Activated CD4-positive, alpha-beta memory T cell treated with anti-CD3 and anti-CD28 coated beads, Interleukin-2, amount 10 ng/mL, durations not matched to agents 7 days and 5 days (primary cell): ENCODE data around the gene EAF1. TPM values are rescaled to one million over a fixed set of nuclear protein-coding genes. Genes with fewer than 3 reads are reported as not detected.
"Not testable (repeated sequence)": the region's sequence is repeated elsewhere in the genome, so short reads cannot be mapped to it uniquely, and the experiment has no call there.

Experiments used
- CTCF ChIA-PET: fragments of 350-600 bp; sonication (Branson Sonifier 250); formaldehyde crosslinking; loops from one replicate; lab custom pipeline; 2021; ENCODE audit warnings: antibody characterized with exemption, inconsistent platforms; lab: Charles Lee
- POLR2A ChIA-PET: fragments of 350-600 bp; sonication (Branson Sonifier 250); formaldehyde crosslinking; loops from one replicate; lab custom pipeline; 2021; ENCODE audit warnings: antibody characterized with exemption; lab: Charles Lee
- DNase-seq: peaks from one replicate; pipeline ENCODE4 v3.0.0-alpha.2; 2020
- H3K27ac Mint-ChIP-seq: one replicate; pipeline ENCODE4 v1.8.0; 2021; ENCODE audit warnings: mild to moderate bottlenecking, mixed read lengths
- H3K27me3 Mint-ChIP-seq: one replicate; pipeline ENCODE4 v1.8.0; 2021; ENCODE audit warnings: mixed read lengths
- H3K36me3 Mint-ChIP-seq: one replicate; pipeline ENCODE4 v1.8.0; 2021; ENCODE audit warnings: low read depth, mixed read lengths
- H3K4me1 Mint-ChIP-seq: one replicate; pipeline ENCODE4 v1.8.0; 2021; ENCODE audit warnings: mixed read lengths
- H3K4me3 Mint-ChIP-seq: one replicate; pipeline ENCODE4 v1.8.0; 2021; ENCODE audit warnings: mild to moderate bottlenecking, mixed read lengths
- H3K9me3 Mint-ChIP-seq: one replicate; pipeline ENCODE4 v1.8.0; 2021; ENCODE audit warnings: mixed read lengths
- total RNA-seq, 2 experiments: library from RNA; stranded (reverse); gene quantifications; one replicate each; pipeline ENCODE4 v1.2.3, GENCODE V29; 2021

EAF1 gene
- total RNA-seq, 2 experiments from 2014 or later: 31.0 to 33.0 TPM

DNA sequence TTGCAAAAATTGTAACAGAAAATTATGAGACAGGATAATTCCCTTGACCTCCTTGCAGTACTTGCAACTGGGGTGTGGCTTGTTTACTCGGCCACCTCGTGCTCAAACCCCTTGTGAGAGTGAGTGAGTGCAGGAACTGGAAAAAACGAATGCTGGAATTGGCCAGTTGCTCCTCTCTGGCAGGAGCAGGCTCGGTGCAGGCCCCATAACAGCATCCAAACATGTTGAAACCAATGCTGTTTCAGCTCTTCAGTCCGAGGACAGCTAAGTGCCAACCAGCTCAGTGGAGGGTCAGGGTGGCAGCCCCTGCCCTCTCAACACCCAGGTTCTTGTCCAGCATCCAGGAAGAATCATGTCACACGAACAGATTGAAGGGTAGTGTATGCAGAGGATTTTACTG is 36.9 kb upstream of the EAF1 start:
- no peak overlapping the region for H3K4me3 Mint-ChIP-seq
- ChIA-PET POLR2A (no interaction called here), CTCF (interaction anchor here (0.5 to 1.0 kb wide), 4 partner anchors 9 to 122 kb away, joined by 3 to 5 read pairs (median 3); partner anchors contain the start of gene SH3BP5)
- no peak for DNase-seq
- peaks cover 4% of the 10 kb centered on the region for H3K4me1 Mint-ChIP-seq
- H3K27me3 Mint-ChIP-seq: peaks cover 4% of the 10 kb centered on the region
- H3K36me3 Mint-ChIP-seq: no peaks in the 10 kb centered on the region
- no peak overlapping the region for H3K27ac Mint-ChIP-seq
- no peaks in the 10 kb centered on the region for H3K9me3 Mint-ChIP-seq

DNA sequence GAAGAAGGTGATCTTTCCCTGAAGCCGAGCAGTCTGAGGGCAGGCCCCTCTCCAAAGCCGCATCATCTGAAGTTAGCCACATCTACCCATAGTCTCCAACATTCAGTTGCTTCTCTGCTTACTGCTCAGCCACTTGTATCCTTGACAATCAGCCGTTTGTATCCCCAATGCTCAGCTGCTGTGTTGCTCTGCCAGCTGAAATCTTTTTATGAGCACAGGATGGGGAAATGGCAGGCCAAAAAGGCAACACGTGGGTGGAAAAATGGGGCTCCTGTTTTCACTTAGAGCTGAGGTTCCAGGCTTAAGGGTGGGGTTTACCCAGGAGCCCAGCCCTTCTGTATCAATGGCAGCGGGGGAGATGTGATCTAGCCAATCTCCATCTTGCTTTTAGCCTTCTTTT is 36.4 kb upstream of the EAF1 start:
- POLR2A ChIA-PET: no interaction called here
- CTCF ChIA-PET: interaction anchor here (0.5 to 1.0 kb wide), 4 partner anchors 9 to 123 kb away, joined by 3 to 5 read pairs (median 3); partner anchors contain the start of gene SH3BP5
- Mint-ChIP-seq H3K36me3 (no peaks in the 10 kb centered on the region), H3K4me1 (peaks cover 4% of the 10 kb centered on the region), H3K4me3 (no peak overlapping the region), H3K27me3 (peaks cover 4% of the 10 kb centered on the region), H3K9me3 (no peaks in the 10 kb centered on the region), H3K27ac (no peak overlapping the region)
- DNase-seq: no peak

DNA sequence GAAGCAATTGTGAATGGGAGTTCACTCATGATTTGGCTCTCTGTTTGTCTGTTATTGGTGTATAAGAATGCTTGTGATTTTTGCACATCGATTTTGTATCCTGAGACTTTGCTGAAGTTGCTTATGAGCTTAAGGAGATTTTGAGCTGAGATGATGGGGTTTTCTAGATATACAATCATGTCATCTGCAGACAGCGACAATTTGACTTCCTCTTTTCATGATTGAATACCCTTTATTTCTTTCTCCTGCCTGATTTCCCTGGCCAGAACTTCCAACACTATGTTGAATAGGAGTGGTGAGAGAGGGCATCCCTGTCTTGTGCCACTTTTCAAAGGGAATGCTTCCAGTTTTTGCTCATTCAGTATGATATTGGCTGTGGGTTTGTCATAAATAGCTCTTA is 34.1 kb upstream of the EAF1 start:
- H3K27me3 Mint-ChIP-seq, POLR2A ChIA-PET, CTCF ChIA-PET, H3K27ac Mint-ChIP-seq, H3K9me3 Mint-ChIP-seq, H3K36me3 Mint-ChIP-seq, DNase-seq, H3K4me3 Mint-ChIP-seq, H3K4me1 Mint-ChIP-seq: not testable (repeated sequence)

DNA sequence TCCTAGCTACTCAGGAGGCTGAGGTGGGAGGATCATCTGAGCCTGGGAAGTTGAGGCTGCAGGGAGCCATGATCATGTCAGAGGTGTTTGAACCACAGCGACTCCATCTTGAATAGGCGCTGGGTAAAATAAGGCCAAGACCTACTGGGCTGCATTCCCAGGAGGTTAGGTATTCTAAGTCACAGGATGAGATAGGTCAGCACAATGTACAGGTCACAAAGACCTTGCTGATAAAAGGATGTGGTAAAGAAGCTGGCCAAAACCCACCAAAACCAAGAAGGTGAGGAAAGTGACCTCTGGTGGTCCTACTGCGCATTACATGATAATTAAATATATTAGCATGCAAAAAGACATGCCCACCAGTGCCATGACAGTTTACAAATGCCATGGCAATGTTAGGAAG is 28.7 kb upstream of the EAF1 start:
- H3K27me3 Mint-ChIP-seq, H3K4me3 Mint-ChIP-seq, DNase-seq, CTCF ChIA-PET, H3K36me3 Mint-ChIP-seq, H3K27ac Mint-ChIP-seq, H3K9me3 Mint-ChIP-seq: not testable (repeated sequence)
- POLR2A ChIA-PET: interaction anchor here (0.7 kb wide), 1 partner anchor 228 kb away, joined by 3 read pairs; no protein-coding TSS in a partner anchor
- H3K4me1 Mint-ChIP-seq: peaks cover 32% of the 10 kb centered on the region

DNA sequence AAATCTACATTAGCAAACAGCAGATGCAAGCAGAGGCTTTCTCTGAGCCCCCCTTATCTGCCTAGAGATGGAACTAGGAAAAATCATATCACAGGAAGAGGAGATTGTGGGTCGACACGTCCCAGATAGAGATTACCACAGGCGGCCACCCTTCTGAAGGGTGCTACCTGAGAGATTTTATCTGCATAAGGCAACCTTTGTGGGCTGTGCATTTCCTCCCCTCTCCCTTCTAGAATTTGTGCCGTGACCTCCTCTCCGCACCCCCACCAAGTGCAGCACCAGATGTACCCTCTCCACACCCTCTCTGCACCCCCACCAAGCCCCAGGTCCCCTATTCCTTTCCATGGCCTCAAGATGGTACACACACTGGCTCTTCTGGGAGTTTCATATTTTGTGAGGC is 27.4 kb upstream of the EAF1 start:
- Mint-ChIP-seq H3K4me3 (no peak overlapping the region), H3K9me3 (no peaks in the 10 kb centered on the region), H3K27ac (peak overlapping the region; percentile 37), H3K27me3 (peaks cover 1% of the 10 kb centered on the region), H3K36me3 (peaks cover 4% of the 10 kb centered on the region), H3K4me1 (peaks cover 32% of the 10 kb centered on the region)
- ChIA-PET CTCF (interaction anchor here (0.8 to 10.0 kb wide), 3 partner anchors 132 to 231 kb away, joined by 4 to 181 read pairs (median 6); no protein-coding TSS in a partner anchor), POLR2A (no interaction called here)
- peak; percentile 25 for DNase-seq

DNA sequence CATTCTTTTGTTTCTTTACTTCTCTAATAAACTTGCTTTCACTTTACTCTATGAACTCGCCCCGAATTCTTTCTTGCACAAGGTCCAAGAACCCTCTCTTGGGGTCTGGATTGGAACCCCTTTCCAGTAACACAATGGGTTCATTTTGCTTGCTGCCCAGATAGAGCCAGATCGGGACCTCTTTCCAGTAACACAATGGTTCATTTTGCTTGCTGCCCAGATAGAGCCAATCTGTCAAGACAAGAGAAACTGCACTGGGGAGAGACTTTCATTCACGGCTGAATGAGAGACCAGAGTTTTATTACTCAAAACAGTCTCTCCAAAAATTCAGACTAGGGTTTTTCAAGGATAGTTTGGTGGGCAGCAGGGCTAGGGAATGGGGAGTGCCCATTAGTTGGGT is 25.5 kb upstream of the EAF1 start:
- Mint-ChIP-seq H3K4me3 (no peak overlapping the region), H3K36me3 (peaks cover 4% of the 10 kb centered on the region), H3K9me3 (no peaks in the 10 kb centered on the region), H3K27ac (no peak overlapping the region), H3K4me1 (peaks cover 32% of the 10 kb centered on the region), H3K27me3 (no peaks in the 10 kb centered on the region)
- CTCF ChIA-PET: interaction anchor here (10.0 kb wide), 1 partner anchor 134 kb away, joined by 181 read pairs; no protein-coding TSS in a partner anchor
- no peak for DNase-seq
- POLR2A ChIA-PET: interaction anchor here (1.3 kb wide), 1 partner anchor 199 kb away, joined by 3 read pairs; no protein-coding TSS in a partner anchor

DNA sequence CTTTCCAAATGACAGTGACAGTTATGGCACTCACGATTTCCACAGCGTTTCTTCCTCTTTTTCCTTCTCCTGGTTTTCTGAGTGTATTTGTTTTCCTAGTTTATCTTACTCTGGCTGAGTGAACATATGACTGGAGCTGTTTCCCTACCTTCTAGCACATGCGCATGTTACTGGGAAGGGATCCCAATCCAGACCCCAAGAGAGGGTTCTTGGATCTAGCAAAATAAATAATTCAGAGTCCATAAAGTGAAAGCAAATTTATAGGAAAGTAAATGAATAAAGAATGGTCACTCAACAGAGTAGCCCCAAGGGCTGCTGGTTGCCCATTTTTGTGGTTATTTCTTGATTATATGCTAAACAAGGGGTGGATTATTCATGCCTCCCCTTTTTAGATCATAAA is 23.9 kb upstream of the EAF1 start:
- no peak for DNase-seq
- H3K4me3 Mint-ChIP-seq: no peak overlapping the region
- H3K4me1 Mint-ChIP-seq: peaks cover 28% of the 10 kb centered on the region
- H3K36me3 Mint-ChIP-seq: peaks cover 3% of the 10 kb centered on the region
- no peaks in the 10 kb centered on the region for H3K27me3 Mint-ChIP-seq
- ChIA-PET POLR2A (interaction anchor here (1.5 kb wide), 1 partner anchor 136 kb away, joined by 3 read pairs; no protein-coding TSS in a partner anchor), CTCF (interaction anchor here (0.5 to 10.0 kb wide), 2 partner anchors 64 to 135 kb away, joined by 3 to 181 read pairs; no protein-coding TSS in a partner anchor)
- no peak overlapping the region for H3K27ac Mint-ChIP-seq
- no peaks in the 10 kb centered on the region for H3K9me3 Mint-ChIP-seq

DNA sequence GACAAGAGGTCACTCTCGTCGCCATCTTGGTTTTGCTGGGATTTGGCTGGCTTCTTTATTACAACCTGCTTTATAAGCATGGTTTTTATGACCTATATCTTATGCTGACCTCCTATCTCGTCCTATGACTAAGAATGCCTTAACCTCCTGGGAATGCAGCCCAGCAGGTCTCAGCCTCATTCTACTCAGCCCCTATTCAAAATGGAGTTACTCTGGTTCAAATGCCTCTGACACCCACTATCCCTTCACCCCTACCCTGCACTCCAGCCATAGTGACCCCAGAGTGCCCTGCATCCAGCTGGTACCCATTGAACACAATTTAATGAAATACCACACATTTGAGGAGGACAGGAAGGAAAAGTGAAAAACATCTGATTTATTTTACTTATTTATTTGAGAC is 23.4 kb upstream of the EAF1 start:
- Mint-ChIP-seq H3K4me1 (peaks cover 28% of the 10 kb centered on the region), H3K4me3 (no peak overlapping the region), H3K27me3 (no peaks in the 10 kb centered on the region), H3K9me3 (no peaks in the 10 kb centered on the region), H3K27ac (no peak overlapping the region), H3K36me3 (peaks cover 3% of the 10 kb centered on the region)
- ChIA-PET CTCF (interaction anchor here (0.6 to 10.0 kb wide), 4 partner anchors 56 to 200 kb away, joined by 3 to 181 read pairs (median 41); partner anchors contain the start of gene CAPN7), POLR2A (interaction anchor here (1.5 kb wide), 1 partner anchor 136 kb away, joined by 3 read pairs; no protein-coding TSS in a partner anchor)
- no peak for DNase-seq

DNA sequence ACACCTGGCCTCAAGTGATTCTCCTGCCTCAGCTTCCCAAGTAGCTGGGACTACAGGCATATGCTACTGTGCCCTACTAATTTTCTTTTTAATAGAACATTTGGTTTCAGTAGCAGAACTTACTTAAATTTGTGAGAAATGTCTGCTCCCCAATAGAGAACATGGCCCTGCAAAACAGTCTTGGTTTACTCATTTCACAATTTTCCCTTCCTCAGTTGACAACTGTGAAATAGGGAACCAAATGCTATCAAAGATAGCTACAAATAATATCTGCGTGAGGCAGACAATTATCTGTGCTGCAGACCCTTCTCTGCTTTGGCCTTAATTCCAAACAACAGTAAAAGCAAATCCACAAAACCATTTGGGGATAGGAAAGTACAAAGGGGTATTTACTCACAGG is 22.6 kb upstream of the EAF1 start:
- ChIA-PET CTCF (interaction anchor here (0.6 to 10.0 kb wide), 29 partner anchors 10 to 299 kb away, joined by 3 to 181 read pairs (median 4); partner anchors contain the start of genes CAPN7 and SH3BP5), POLR2A (interaction anchor here (0.6 to 1.5 kb wide), 8 partner anchors 72 to 202 kb away, joined by 3 to 6 read pairs (median 3); no protein-coding TSS in a partner anchor)
- Mint-ChIP-seq H3K9me3 (no peaks in the 10 kb centered on the region), H3K4me1 (peaks cover 20% of the 10 kb centered on the region), H3K27ac (no peak overlapping the region), H3K27me3 (no peaks in the 10 kb centered on the region), H3K4me3 (no peak overlapping the region), H3K36me3 (peaks cover 3% of the 10 kb centered on the region)
- DNase-seq: no peak

DNA sequence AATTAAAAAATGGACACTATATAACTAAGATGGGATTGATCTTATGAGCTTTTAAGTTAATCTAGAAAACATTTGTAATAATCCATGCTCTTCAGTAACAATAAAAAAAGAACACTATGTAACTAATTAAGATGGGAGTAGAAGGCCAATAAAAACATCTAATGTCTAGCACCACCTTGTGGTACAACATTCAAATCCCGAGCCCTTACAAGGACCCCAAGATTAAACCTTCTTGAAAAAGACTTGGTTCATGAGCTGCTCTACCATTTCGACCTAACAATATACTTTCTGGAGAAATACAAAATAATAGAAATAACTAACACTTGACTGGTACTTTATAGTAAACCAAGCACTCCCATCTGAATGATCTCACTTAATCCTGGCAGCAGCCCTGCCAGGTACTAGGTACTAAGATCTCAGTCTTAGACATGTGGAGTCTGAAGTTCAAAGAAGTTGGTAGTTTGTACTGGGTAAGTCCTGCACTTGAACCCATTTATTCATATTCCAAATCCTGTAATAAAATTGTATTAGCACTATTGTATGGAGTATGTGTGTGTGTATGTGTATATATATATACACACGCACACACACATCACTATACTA is 21.8 kb upstream of the EAF1 start:
- H3K4me1 Mint-ChIP-seq: peaks cover 12% of the 10 kb centered on the region
- H3K27ac Mint-ChIP-seq: no peak overlapping the region
- DNase-seq: peak; percentile 22
- H3K4me3 Mint-ChIP-seq: no peak overlapping the region
- peaks cover 3% of the 10 kb centered on the region for H3K36me3 Mint-ChIP-seq
- H3K27me3 Mint-ChIP-seq: no peaks in the 10 kb centered on the region
- POLR2A ChIA-PET: interaction anchor here (0.6 to 2.2 kb wide), 8 partner anchors 72 to 203 kb away, joined by 3 to 10 read pairs (median 4); partner anchors contain the start of gene CAPN7
- H3K9me3 Mint-ChIP-seq: no peaks in the 10 kb centered on the region
- CTCF ChIA-PET: interaction anchor here (0.8 to 10.0 kb wide), 31 partner anchors 9 to 300 kb away, joined by 3 to 181 read pairs (median 4); partner anchors contain the start of genes CAPN7 and SH3BP5

DNA sequence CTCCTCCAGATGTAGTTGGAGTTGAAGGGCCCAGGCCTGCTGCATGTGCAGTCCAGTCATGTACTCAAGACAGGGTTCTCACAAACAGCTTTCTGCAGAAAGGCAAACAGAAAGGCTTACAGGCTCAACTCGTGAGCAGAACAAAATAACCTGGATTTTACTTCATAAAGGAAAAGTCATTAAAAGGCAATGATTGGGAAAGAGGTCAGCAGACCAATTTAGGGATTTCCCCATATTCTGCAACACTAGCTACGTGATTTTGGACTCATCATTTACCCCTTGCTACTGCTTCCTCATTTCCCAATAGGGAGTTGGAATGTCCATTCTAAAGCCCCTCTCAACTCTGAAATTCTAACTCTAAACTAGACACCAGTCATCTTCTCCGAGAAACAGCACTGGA is 18.2 kb upstream of the EAF1 start:
- Mint-ChIP-seq H3K4me1 (no peaks in the 10 kb centered on the region), H3K4me3 (no peak overlapping the region), H3K27me3 (no peaks in the 10 kb centered on the region), H3K9me3 (no peaks in the 10 kb centered on the region), H3K27ac (no peak overlapping the region), H3K36me3 (peaks cover 22% of the 10 kb centered on the region)
- no peak for DNase-seq
- POLR2A ChIA-PET: no interaction called here
- CTCF ChIA-PET: interaction anchor here (0.9 to 10.0 kb wide), 4 partner anchors 77 to 205 kb away, joined by 3 to 181 read pairs (median 8); partner anchors contain the start of gene SH3BP5

DNA sequence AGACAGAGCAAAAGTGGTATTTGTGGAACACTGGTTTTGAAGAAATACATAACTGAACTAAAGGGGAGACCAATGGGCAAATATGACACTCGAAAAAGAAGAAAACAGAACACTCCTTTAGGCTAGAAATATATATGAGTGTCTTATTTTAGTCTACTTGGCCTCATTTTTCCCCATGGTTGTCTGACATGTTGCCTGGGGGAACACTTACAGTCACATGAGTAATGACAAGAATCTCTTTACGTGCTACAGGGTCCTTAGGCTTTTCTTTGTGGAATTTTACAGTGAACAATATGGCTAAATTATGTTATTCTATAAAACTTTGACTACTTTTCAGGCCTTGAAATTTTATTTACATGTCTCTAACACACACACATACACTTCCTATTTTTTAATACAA is 17.6 kb upstream of the EAF1 start:
- POLR2A ChIA-PET: no interaction called here
- H3K27ac Mint-ChIP-seq: no peak overlapping the region
- H3K4me3 Mint-ChIP-seq: no peak overlapping the region
- H3K9me3 Mint-ChIP-seq: no peaks in the 10 kb centered on the region
- H3K27me3 Mint-ChIP-seq: no peaks in the 10 kb centered on the region
- no peaks in the 10 kb centered on the region for H3K4me1 Mint-ChIP-seq
- peaks cover 27% of the 10 kb centered on the region for H3K36me3 Mint-ChIP-seq
- CTCF ChIA-PET: no interaction called here
- no peak for DNase-seq

DNA sequence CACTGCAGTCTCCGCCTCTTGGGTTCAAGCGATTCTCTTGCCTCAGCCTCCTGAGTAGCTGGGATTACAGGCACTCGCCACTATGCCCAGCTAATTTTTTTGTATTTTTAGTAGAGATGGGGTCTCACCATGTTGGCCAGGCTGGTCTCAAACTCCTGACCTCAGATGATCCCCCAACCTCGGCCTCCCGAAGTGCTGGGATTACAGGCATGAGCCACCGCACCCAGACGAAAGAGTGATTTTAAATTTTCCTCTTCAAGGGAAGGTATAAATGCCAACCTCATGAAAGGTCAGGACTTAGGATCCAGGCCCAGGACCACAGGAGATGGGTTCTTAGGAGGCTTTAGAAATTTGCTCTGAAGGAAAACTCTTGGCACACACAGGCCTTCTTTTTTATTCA is 16.4 kb upstream of the EAF1 start:
- H3K27me3 Mint-ChIP-seq, H3K9me3 Mint-ChIP-seq, DNase-seq, CTCF ChIA-PET, H3K4me1 Mint-ChIP-seq, H3K27ac Mint-ChIP-seq, H3K4me3 Mint-ChIP-seq, POLR2A ChIA-PET: not testable (repeated sequence)
- peaks cover 39% of the 10 kb centered on the region for H3K36me3 Mint-ChIP-seq
